Adrenal gland (tissue), 12 donors: Measurements from ENCODE around the gene ERC2. TPM values are rescaled to one million over a fixed set of nuclear protein-coding genes. Genes with fewer than 3 reads are reported as not detected.

Experiments
- DNase-seq, 7 donors: peaks; one replicate each; pipeline ENCODE4 v3.0.0-alpha.2; 2019 to 2020
- H3K27ac ChIP-seq, 5 donors: fragments of 200-600 bp; sonication (generic) in 4 of 5; 1 replicate in 3 of 5; 2 replicates in 2 of 5; pipeline versions ENCODE4 v1.5.1 to v1.8.0; 2016 to 2020; ENCODE audit warnings: mild to moderate bottlenecking in 1 of 5
- H3K27me3 ChIP-seq: fragments of 200-600 bp; 2 replicates; pipeline ENCODE4 v1.8.0; 2021
- H3K36me3 ChIP-seq, 2 donors: fragments of 200-600 bp; replicated peaks in 1 of 2; 1 replicate in 1 of 2; 2 replicates in 1 of 2; pipeline versions ENCODE4 v1.5.1 to v1.8.0; 2018 to 2022
- H3K4me1 ChIP-seq, 2 donors: fragments of 200-600 bp; replicated peaks in 1 of 2; 1 replicate in 1 of 2; 2 replicates in 1 of 2; pipeline versions ENCODE4 v1.5.1 to v1.8.0; 2018 to 2021
- H3K4me3 ChIP-seq, 4 donors: fragments of 200-600 bp; sonication (generic) in 3 of 4; one replicate each; pipeline ENCODE4 v1.5.1; 2016 to 2018
- H3K9me3 ChIP-seq, 3 donors: fragments of 200-600 bp; sonication (generic) in 1 of 3; replicated peaks in 1 of 3; 1 replicate in 2 of 3; 2 replicates in 1 of 3; pipeline versions ENCODE4 v1.5.1 to v1.8.0; 2016 to 2021
- CTCF ChIP-seq, 6 experiments: fragments of 450-650 bp in 4 of 6; fragments of 200-600 bp in 2 of 6; sonication (generic) in 1 of 6; IDR thresholded peaks; 1 replicate in 5 of 6; 2 replicates in 1 of 6; pipeline versions ENCODE4 v1.5.1 to v1.8.0; 2016 to 2021; ENCODE audit warnings: antibody characterized with exemption in 6 of 6, mild to moderate bottlenecking in 2 of 6, moderate library complexity in 1 of 6
- POLR2A ChIP-seq, 2 donors: fragments of 450-650 bp; IDR thresholded peaks; one replicate each; pipeline ENCODE4 v1.6.1; 2017; ENCODE audit warnings: antibody characterized with exemption in 2 of 2, mild to moderate bottlenecking in 2 of 2, moderate library complexity in 1 of 2
- intact Hi-C, 2 donors: fragments of 100-400 bp; cut with DNase I; formaldehyde crosslinking; loops; one replicate each; pipeline versions ENCODE4 v1.14.1 to v1.15.0; 2022 to 2023
- microRNA-seq, 3 donors: library from miRNA; unstranded; fragments of <30 nt; microRNA quantifications; one replicate each; pipeline ENCODE4, GENCODE V29; 2017 to 2020
- polyA plus RNA-seq, 3 donors: library from polyadenylated mRNA; stranded (reverse); fragments of 200-250 nt in 2 of 3; fragments of 350-450 nt in 1 of 3; fragmentation: Illumina TruSeq in 1 of 3; extraction: RNeasy Lipid Tissue Mini Kit (QIAGEN cat#74804) in 1 of 3; gene quantifications; one replicate each; pipeline ENCODE4 v1.2.3, GENCODE V29; 2013 to 2014
- small RNA-seq, 2 donors: library from RNA; depleted of rRNA; stranded (forward); fragments of <200 nt; gene quantifications; one replicate each; pipeline ENCODE3, GENCODE V24; 2016
- total RNA-seq, 9 donors: library from RNA; depleted of rRNA in 4 of 9; stranded (reverse); fragments of >200 nt in 4 of 9; fragments of 120-200 nt in 1 of 9; fragmentation: NEBNext Ultra II Directional in 1 of 9; extraction: Animal tissue kit (Norgen Biotek cat#: 25700) in 1 of 9; gene quantifications; one replicate each; pipeline versions ENCODE4 v1.1.0 to v1.2.4, GENCODE V29; 2013 to 2023
- donor health status: healthy with polysubstance abuse.
- donor health status: Bipolar disorder and iron deficiency.
- donor health status: DM: yes; HTN: yes; CAD: no.
- donor health status: DM: no; HTN: no; CAD: no.
- donor health status: DM: no; HTN: no; CAD: no.
- donor health status: DM: yes; HTN: yes; CAD: no.

ERC2 gene
- total and polyA plus RNA-seq, 12 donors, result 0.47 to 5.8 (median 1.5) TPM

GRCh38 chr3:55459838-55460237 is 1008.4 kb downstream of the ERC2 start:
- no peak for DNase-seq
- H3K9me3 ChIP-seq, result no peaks in the 10 kb centered on the region
- no peaks in the 10 kb centered on the region for H3K27me3 ChIP-seq
- H3K36me3 ChIP-seq, result no peaks in the 10 kb centered on the region
- no peaks in the 10 kb centered on the region for H3K4me1 ChIP-seq
- intact Hi-C loops, result no loop called here
- TF ChIP-seq CTCF (IDR thresholded peaks at IDR 0.05) (no peak), POLR2A (IDR thresholded peaks at IDR 0.05) (no peak)
- no peak overlapping the region for H3K27ac ChIP-seq
- H3K4me3 ChIP-seq, result no peak overlapping the region

Small RNA genes lying within 50 kb of the gene (microRNA-seq; reads per million reads assigned to microRNA genes)
- gene MIR3938, result 0 to 0.28 (median 0) reads per million in 3 donors

Small RNA genes lying within 50 kb of the gene (small RNA-seq; reads per million reads assigned to genes)
- gene MIR3938, result 0.08 to 0.12 reads per million in 2 donors
- gene RNA5SP133, result 0 reads per million in 2 donors

Other genes with a start within 250 kb of the ERC2 start
- gene CCDC66, start 88.7 kb upstream of the ERC2 start, total RNA-seq, result 10 to 100 TPM in 8 of 9 donors, 1 to 10 TPM in 1; 6.6 to 35.9 (median 18.5) TPM
- 10 to 100 TPM; 12.9 to 22.9 (median 18.5) TPM for gene CCDC66, start 88.7 kb upstream of the ERC2 start, polyA plus RNA-seq
- 10 to 100 TPM; 38.4 to 81.8 (median 65.5) TPM for gene TASOR, start 214.8 kb upstream of the ERC2 start, total RNA-seq
- gene TASOR, start 214.8 kb upstream of the ERC2 start, polyA plus RNA-seq, result 10 to 100 TPM; 18.9 to 50.9 (median 22.3) TPM